SJSA1 (cell line): ENCODE results near the gene GLP2R. TPM values are rescaled to one million over a fixed set of nuclear protein-coding genes. Genes with fewer than 3 reads are reported as not detected.
"Not testable (repeated sequence)": the region's sequence is repeated elsewhere in the genome, so short reads cannot be mapped to it uniquely, and the experiment has no call there.

ENCODE experiments used
- DNase-seq, 2 experiments: peaks; one replicate each; pipeline ENCODE4 v3.0.0-alpha.2; 2015 to 2020; ENCODE audit warnings: low spot score in 2 of 2, low read depth in 1 of 2
- H3K27ac ChIP-seq: fragments of 250-450 bp; sonication (Bioruptor Pico); 2 replicates; pipeline ENCODE4 v1.5.1; 2020; ENCODE audit warnings: mild to moderate bottlenecking, moderate library complexity
- H3K27me3 ChIP-seq: fragments of 250-450 bp; sonication (Bioruptor Pico); replicated peaks from 2 replicates; pipeline ENCODE4 v1.5.1; 2020; ENCODE audit warnings: mild to moderate bottlenecking, moderate library complexity
- H3K36me3 ChIP-seq: fragments of 250-450 bp; sonication (Bioruptor Pico); 2 replicates; pipeline ENCODE4 v1.5.1; 2020; ENCODE audit warnings: mild to moderate bottlenecking
- H3K4me1 ChIP-seq: fragments of 250-450 bp; sonication (Bioruptor Pico); replicated peaks from 2 replicates; pipeline ENCODE4 v1.6.1; 2021; ENCODE audit warnings: mild to moderate bottlenecking
- H3K4me3 ChIP-seq: fragments of 250-450 bp; sonication (Bioruptor Pico); 2 replicates; pipeline ENCODE4 v1.5.1; 2020; ENCODE audit warnings: mild to moderate bottlenecking
- H3K9me3 ChIP-seq: fragments of 250-450 bp; sonication (Bioruptor Pico); replicated peaks from 2 replicates; pipeline ENCODE4 v1.5.1; 2020; ENCODE audit warnings: mild to moderate bottlenecking
- total RNA-seq: library from RNA; depleted of rRNA; stranded (reverse); fragments of >200 nt; shearing (Covaris generic); gene quantifications from 2 replicates; pipeline ENCODE4 v1.2.3, GENCODE V29; 2014

GLP2R gene
- total RNA-seq, 1 experiment from 2014 or later: 1.2 TPM

- H3K4me3 ChIP-seq: no peak overlapping the region
- H3K4me1 ChIP-seq: no peaks in the 10 kb centered on the region
- H3K36me3 ChIP-seq: no peaks in the 10 kb centered on the region
- no peaks in the 10 kb centered on the region for H3K9me3 ChIP-seq
- no peak overlapping the region for H3K27ac ChIP-seq
- DNase-seq: no peak
- H3K27me3 ChIP-seq: no peaks in the 10 kb centered on the region
Observed at GRCh38 chr17:9917131-9917530, 91.4 kb downstream of the GLP2R start.

- DNase-seq: no peak
- H3K27ac ChIP-seq: no peak overlapping the region
Observed at GRCh38 chr17:9917801-9918200, 92.1 kb downstream of the GLP2R start.

GRCh38 chr17:9918352-9918751, 92.6 kb downstream of the GLP2R start:
- Histone ChIP-seq H3K27ac (no peak overlapping the region), H3K4me1 (no peaks in the 10 kb centered on the region), H3K4me3 (no peak overlapping the region), H3K9me3 (no peaks in the 10 kb centered on the region), H3K36me3 (no peaks in the 10 kb centered on the region), H3K27me3 (no peaks in the 10 kb centered on the region)
- no peak for DNase-seq

More at GRCh38 chr17:9917801-9918200, 92.1 kb downstream of the GLP2R start:
- Histone ChIP-seq H3K4me3 (no peak overlapping the region), H3K9me3 (no peaks in the 10 kb centered on the region), H3K36me3 (no peaks in the 10 kb centered on the region), H3K4me1 (no peaks in the 10 kb centered on the region), H3K27me3 (no peaks in the 10 kb centered on the region)

GRCh38 chr17:9918804-9919352, 93.2 kb downstream of the GLP2R start:
- H3K36me3 ChIP-seq: no peaks in the 10 kb centered on the region
- DNase-seq: no peak
- H3K27ac ChIP-seq: no peak overlapping the region
- no peaks in the 10 kb centered on the region for H3K4me1 ChIP-seq
- no peaks in the 10 kb centered on the region for H3K27me3 ChIP-seq
- no peaks in the 10 kb centered on the region for H3K9me3 ChIP-seq
- no peak overlapping the region for H3K4me3 ChIP-seq

GRCh38 chr17:9921216-9921615, 95.5 kb downstream of the GLP2R start:
- not testable (repeated sequence) for H3K27me3 ChIP-seq, H3K4me1 ChIP-seq, H3K27ac ChIP-seq, DNase-seq, H3K9me3 ChIP-seq, H3K4me3 ChIP-seq, H3K36me3 ChIP-seq

- no peak for DNase-seq
- H3K36me3 ChIP-seq: no peaks in the 10 kb centered on the region
- no peaks in the 10 kb centered on the region for H3K4me1 ChIP-seq
- no peak overlapping the region for H3K27ac ChIP-seq
- H3K27me3 ChIP-seq: no peaks in the 10 kb centered on the region
- H3K9me3 ChIP-seq: no peaks in the 10 kb centered on the region
- no peak overlapping the region for H3K4me3 ChIP-seq
Observed at GRCh38 chr17:9922012-9922848, 96.5 kb downstream of the GLP2R start.

- Histone ChIP-seq H3K27ac (no peak overlapping the region), H3K9me3 (no peaks in the 10 kb centered on the region), H3K27me3 (no peaks in the 10 kb centered on the region), H3K4me1 (peaks cover 7% of the 10 kb centered on the region), H3K36me3 (no peaks in the 10 kb centered on the region), H3K4me3 (no peak overlapping the region)
- peak in 1 of 2 experiments; percentile 61 for DNase-seq
Observed at GRCh38 chr17:9924735-9925191, 99.0 kb downstream of the GLP2R start.

- no peak for DNase-seq
- Histone ChIP-seq H3K27ac (no peak overlapping the region), H3K4me1 (peaks cover 7% of the 10 kb centered on the region), H3K36me3 (no peaks in the 10 kb centered on the region), H3K4me3 (no peak overlapping the region), H3K27me3 (no peaks in the 10 kb centered on the region), H3K9me3 (no peaks in the 10 kb centered on the region)
Observed at GRCh38 chr17:9925457-9925856, 99.7 kb downstream of the GLP2R start.

GRCh38 chr17:9926150-9926804, 100.6 kb downstream of the GLP2R start:
- DNase-seq: no peak
- no peaks in the 10 kb centered on the region for H3K9me3 ChIP-seq
- H3K27me3 ChIP-seq: no peaks in the 10 kb centered on the region
- peaks cover 7% of the 10 kb centered on the region for H3K4me1 ChIP-seq
- no peak overlapping the region for H3K4me3 ChIP-seq
- no peak overlapping the region for H3K27ac ChIP-seq
- H3K36me3 ChIP-seq: no peaks in the 10 kb centered on the region

GRCh38 chr17:9928601-9929333, 103.0 kb downstream of the GLP2R start:
- Histone ChIP-seq H3K27ac (no peak overlapping the region), H3K27me3 (no peaks in the 10 kb centered on the region), H3K9me3 (no peaks in the 10 kb centered on the region)

GRCh38 chr17:9929871-9930270, 104.1 kb downstream of the GLP2R start:
- Histone ChIP-seq H3K27ac (no peak overlapping the region), H3K36me3 (no peaks in the 10 kb centered on the region), H3K27me3 (no peaks in the 10 kb centered on the region), H3K4me1 (peaks cover 7% of the 10 kb centered on the region), H3K4me3 (no peak overlapping the region), H3K9me3 (no peaks in the 10 kb centered on the region)
- DNase-seq: no peak

More at GRCh38 chr17:9928601-9929333, 103.0 kb downstream of the GLP2R start:
- Histone ChIP-seq H3K4me1 (peaks cover 7% of the 10 kb centered on the region), H3K4me3 (no peak overlapping the region), H3K36me3 (no peaks in the 10 kb centered on the region)
- peak; percentile 67 to 72 for DNase-seq

- H3K9me3 ChIP-seq: no peaks in the 10 kb centered on the region
- H3K27ac ChIP-seq: no peak overlapping the region
- no peak overlapping the region for H3K4me3 ChIP-seq
- no peak for DNase-seq
- no peaks in the 10 kb centered on the region for H3K27me3 ChIP-seq
- no peaks in the 10 kb centered on the region for H3K36me3 ChIP-seq
- H3K4me1 ChIP-seq: peaks cover 7% of the 10 kb centered on the region
Observed at GRCh38 chr17:9931144-9931741, 105.5 kb downstream of the GLP2R start.

- no peak for DNase-seq
- no peaks in the 10 kb centered on the region for H3K36me3 ChIP-seq
Observed at GRCh38 chr17:9932491-9932890, 106.8 kb downstream of the GLP2R start.

More at GRCh38 chr17:9932491-9932890, 106.8 kb downstream of the GLP2R start:
- Histone ChIP-seq H3K27me3 (no peaks in the 10 kb centered on the region), H3K9me3 (no peaks in the 10 kb centered on the region), H3K27ac (no peak overlapping the region), H3K4me3 (no peak overlapping the region), H3K4me1 (peaks cover 7% of the 10 kb centered on the region)
